GM12874 (cell line): ENCODE measurements around the gene BANF1.

Experiments
- TF ChIP-seq, protein P1 (sequence below): IDR thresholded peaks from 2 replicates; pipeline ENCODE4 v1.5.1; 2011; ENCODE audit warnings: low read depth, mild to moderate bottlenecking, control low read depth, low read length, moderate library complexity; ENCODE audit not compliant: insufficient read depth

Gene BANF1

GRCh38 chr11:66013762-66014100 lies 11.4 kb downstream of the BANF1 start:
- TF ChIP-seq, protein P1, sequence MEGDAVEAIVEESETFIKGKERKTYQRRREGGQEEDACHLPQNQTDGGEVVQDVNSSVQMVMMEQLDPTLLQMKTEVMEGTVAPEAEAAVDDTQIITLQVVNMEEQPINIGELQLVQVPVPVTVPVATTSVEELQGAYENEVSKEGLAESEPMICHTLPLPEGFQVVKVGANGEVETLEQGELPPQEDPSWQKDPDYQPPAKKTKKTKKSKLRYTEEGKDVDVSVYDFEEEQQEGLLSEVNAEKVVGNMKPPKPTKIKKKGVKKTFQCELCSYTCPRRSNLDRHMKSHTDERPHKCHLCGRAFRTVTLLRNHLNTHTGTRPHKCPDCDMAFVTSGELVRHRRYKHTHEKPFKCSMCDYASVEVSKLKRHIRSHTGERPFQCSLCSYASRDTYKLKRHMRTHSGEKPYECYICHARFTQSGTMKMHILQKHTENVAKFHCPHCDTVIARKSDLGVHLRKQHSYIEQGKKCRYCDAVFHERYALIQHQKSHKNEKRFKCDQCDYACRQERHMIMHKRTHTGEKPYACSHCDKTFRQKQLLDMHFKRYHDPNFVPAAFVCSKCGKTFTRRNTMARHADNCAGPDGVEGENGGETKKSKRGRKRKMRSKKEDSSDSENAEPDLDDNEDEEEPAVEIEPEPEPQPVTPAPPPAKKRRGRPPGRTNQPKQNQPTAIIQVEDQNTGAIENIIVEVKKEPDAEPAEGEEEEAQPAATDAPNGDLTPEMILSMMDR = no peak

DNA sequence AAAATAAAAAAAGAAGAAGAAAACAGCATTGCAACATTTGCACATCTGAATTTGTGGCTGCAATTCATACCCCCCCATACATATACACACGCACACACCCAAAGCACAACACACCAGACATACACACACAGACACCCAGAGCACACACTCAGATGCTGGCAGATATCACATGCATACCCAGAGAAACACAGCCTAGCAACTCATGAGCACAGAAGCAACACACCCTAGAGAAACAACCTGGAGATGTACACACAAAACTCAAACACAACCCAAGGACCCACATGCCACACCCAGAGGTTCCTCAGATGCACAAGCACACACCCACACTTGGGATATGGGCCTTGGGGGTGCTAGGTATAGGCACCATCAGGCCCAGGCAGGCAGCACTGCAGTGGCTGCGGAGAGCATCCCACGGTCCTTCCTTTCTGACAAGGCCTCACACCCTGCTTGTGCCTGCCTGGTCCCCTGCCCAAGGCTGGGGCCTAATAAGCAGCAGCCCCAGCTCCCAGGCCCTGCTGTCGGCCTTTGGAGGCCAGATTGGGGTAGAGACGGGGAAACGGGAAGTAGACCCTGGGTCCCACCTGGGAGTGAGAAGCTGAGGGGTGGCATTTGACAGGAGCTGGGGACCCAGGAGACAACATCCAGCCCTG lies 12.6 kb downstream of the BANF1 start:
- TF ChIP-seq, protein P1 = no peak

DNA sequence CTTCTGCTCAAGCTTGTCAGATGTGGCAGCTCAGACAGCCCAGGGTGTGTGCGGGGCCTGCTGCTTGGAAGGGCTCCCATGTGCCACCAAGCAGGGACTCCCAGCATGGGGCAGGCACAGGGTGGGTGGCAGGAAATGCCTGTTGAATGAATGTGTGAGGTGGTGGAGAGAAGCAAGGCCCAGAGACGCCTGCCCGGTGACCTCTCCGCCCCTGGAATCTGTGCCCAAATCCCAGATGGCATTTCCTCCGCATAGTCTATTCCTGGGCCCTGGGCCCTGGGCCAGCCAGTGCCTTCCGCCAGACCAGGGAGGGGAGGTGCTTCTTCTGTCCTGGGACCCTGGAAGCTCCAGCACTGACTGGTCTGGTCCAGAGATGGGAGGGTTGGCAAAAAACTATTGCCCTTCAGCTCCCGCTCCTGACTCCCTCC lies 13.2 kb downstream of the BANF1 start:
- TF ChIP-seq, protein P1 = no peak

DNA sequence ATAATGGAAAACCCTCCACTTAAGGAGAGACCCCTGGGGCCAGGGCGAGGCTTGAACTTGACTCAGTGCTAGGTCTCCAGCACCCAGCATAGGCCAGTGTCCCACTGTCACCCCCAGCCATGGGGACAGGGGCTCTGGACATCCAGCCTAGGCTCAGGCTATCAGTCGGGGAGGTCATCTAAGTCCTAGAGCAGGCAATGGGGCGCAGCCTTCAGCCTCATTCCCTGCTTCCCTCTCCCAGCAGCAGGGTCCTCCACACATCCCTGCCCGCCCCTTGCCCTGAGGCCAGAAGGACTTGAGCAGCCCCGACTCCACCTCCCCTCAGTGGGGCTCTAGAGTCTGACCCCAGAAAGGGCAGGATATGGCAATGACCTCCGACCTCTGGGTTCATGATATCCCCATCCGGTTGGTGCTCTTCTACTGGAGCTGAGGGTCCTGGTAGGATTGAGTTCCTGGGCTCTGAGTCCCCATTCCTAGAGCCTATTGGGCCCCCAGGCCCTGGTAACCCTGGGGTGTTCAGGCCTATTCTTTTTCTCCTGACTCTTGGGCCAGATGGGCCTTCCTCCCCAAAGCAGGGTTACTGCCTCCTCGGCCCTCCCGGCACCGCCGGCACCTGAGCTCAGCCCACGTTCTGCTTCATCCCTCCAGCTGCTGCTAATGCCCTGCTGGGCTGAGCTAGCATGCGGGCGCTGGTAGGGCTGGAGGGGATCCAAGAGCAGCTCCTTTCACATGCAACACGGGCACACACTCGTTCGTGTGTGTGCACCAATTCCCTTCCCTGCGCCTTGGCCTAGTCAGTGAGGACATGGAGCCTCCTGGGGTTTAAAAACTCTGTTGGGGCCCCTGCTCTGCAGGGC lies 13.9 kb downstream of the BANF1 start:
- TF ChIP-seq, protein P1 = no peak

- TF ChIP-seq, protein P1 = no peak
Observed at GRCh38 chr11:66016793-66017177, 14.5 kb downstream of the BANF1 start.

GRCh38 chr11:66017321-66017720 lies 15.0 kb downstream of the BANF1 start:
- TF ChIP-seq, protein P1 = no peak

DNA sequence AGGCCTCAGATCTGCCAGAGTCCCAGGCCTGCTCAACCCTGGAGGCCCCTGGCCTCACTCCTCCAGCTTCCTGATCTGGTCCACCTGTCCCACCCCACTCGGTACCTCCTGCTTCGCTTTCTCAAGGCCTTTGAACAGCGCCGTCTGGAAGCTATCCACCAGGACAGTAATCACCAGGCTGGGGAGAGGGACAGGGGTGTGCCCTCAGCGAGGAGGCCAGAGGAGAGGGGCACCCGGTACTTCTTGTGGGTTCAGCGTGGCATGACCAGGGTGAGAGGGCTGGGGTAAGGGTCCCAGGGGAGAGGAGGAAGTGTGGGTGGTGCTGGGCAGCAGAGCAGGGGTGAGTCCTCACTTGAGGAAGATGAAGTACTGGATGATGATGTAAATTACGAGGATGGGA lies 17.9 kb downstream of the BANF1 start:
- TF ChIP-seq, protein P1 = no peak
